ENCODE data around the gene TMIGD3. TPM values are rescaled to one million over a fixed set of nuclear protein-coding genes. Genes with fewer than 3 reads are reported as not detected.

Gene TMIGD3
- total RNA-seq, 2 experiments from 2014 or later, result not detected

GRCh38 chr1:111512132-111512889 lies 8.9 kb upstream of the TMIGD3 start:
- ChIA-PET POLR2A (interaction anchor here (1.3 kb wide), 1 partner anchor 243 kb away, joined by 4 read pairs; no protein-coding TSS in a partner anchor), CTCF (no interaction called here)
- Mint-ChIP-seq H3K27me3 (no peaks in the 10 kb centered on the region), H3K9me3 (no peaks in the 10 kb centered on the region), H3K36me3 (ENCODE audit: low read depth) (no peaks in the 10 kb centered on the region), H3K27ac (no peak overlapping the region), H3K4me3 (no peak overlapping the region), H3K4me1 (ENCODE audit: low read depth) (peaks cover 40% of the 10 kb centered on the region)
- no peaks in the 10 kb centered on the region for H3K9me3 ChIP-seq (ENCODE audit: control insufficient read depth in 1 of 2, insufficient read depth in 1 of 2, low read length in 2 of 2)
- H3K4me1 ChIP-seq (ENCODE audit: insufficient read depth, low read length), result peaks cover 96% of the 10 kb centered on the region
- TF ChIP-seq CTCF (IDR thresholded peaks at IDR 0.05), result no peak
- H3K27ac ChIP-seq (ENCODE audit: low read depth in 1 of 2, low read length in 2 of 2), result peak overlapping the region; percentile 16 to 48
- no peaks in the 10 kb centered on the region for H3K36me3 ChIP-seq (ENCODE audit: insufficient read depth, low read length)
- intact Hi-C loops (cut with DNase I, micrococcal nuclease), result no loop called here
- no peak overlapping the region for H3K4me3 ChIP-seq (ENCODE audit: low read length)
- DNase-seq, result no peak
- no peaks in the 10 kb centered on the region for H3K27me3 ChIP-seq (ENCODE audit: control insufficient read depth in 1 of 2, insufficient read depth in 2 of 2, low read length in 2 of 2)
- ATAC-seq (ENCODE audit: poor library complexity), result no peak

GRCh38 chr1:111511370-111511769 lies 7.9 kb upstream of the TMIGD3 start:
- POLR2A ChIA-PET, result interaction anchor here (1.3 kb wide), 1 partner anchor 244 kb away, joined by 4 read pairs; no protein-coding TSS in a partner anchor
- ATAC-seq (ENCODE audit: poor library complexity), result no peak
- peaks cover 37% of the 10 kb centered on the region for H3K4me1 Mint-ChIP-seq (ENCODE audit: low read depth)

GRCh38 chr1:111509997-111510375 lies 6.6 kb upstream of the TMIGD3 start:
- peaks cover 42% of the 10 kb centered on the region for H3K4me1 Mint-ChIP-seq (ENCODE audit: low read depth)
- ATAC-seq (ENCODE audit: poor library complexity), result no peak
- Histone ChIP-seq H3K27me3 (ENCODE audit: control insufficient read depth in 1 of 2, insufficient read depth in 2 of 2, low read length in 2 of 2) (no peaks in the 10 kb centered on the region), H3K36me3 (ENCODE audit: insufficient read depth, low read length) (no peaks in the 10 kb centered on the region), H3K4me3 (ENCODE audit: low read length) (no peak overlapping the region), H3K4me1 (ENCODE audit: insufficient read depth, low read length) (peaks cover 96% of the 10 kb centered on the region), H3K9me3 (ENCODE audit: control insufficient read depth in 1 of 2, insufficient read depth in 1 of 2, low read length in 2 of 2) (no peaks in the 10 kb centered on the region), H3K27ac (ENCODE audit: low read depth in 1 of 2, low read length in 2 of 2) (no peak overlapping the region)
- no peak for DNase-seq
- ChIA-PET CTCF (no interaction called here), POLR2A (no interaction called here)
- H3K27me3 Mint-ChIP-seq, result no peaks in the 10 kb centered on the region
- no peak overlapping the region for H3K27ac Mint-ChIP-seq
- TF ChIP-seq CTCF (IDR thresholded peaks at IDR 0.05), result no peak
- no peaks in the 10 kb centered on the region for H3K9me3 Mint-ChIP-seq
- H3K36me3 Mint-ChIP-seq (ENCODE audit: low read depth), result no peaks in the 10 kb centered on the region
- intact Hi-C loops (cut with DNase I, micrococcal nuclease), result loop anchor here (2.0 to 5.0 kb wide), 7 partner anchors 38 to 259 kb away; partner anchors contain the start of gene C1orf162 (in 2 of the 2)
- H3K4me3 Mint-ChIP-seq, result no peak overlapping the region

More at GRCh38 chr1:111511370-111511769, 7.9 kb upstream of the TMIGD3 start:
- no peaks in the 10 kb centered on the region for H3K36me3 Mint-ChIP-seq (ENCODE audit: low read depth)
- H3K9me3 ChIP-seq (ENCODE audit: control insufficient read depth in 1 of 2, insufficient read depth in 1 of 2, low read length in 2 of 2), result no peaks in the 10 kb centered on the region
- CTCF ChIA-PET, result no interaction called here
- no peak for TF ChIP-seq CTCF (IDR thresholded peaks at IDR 0.05)
- H3K9me3 Mint-ChIP-seq, result no peaks in the 10 kb centered on the region
- H3K4me3 ChIP-seq (ENCODE audit: low read length), result no peak overlapping the region
- no peak overlapping the region for H3K27ac Mint-ChIP-seq
- intact Hi-C loops (cut with DNase I, micrococcal nuclease), result no loop called here
- no peaks in the 10 kb centered on the region for H3K27me3 ChIP-seq (ENCODE audit: control insufficient read depth in 1 of 2, insufficient read depth in 2 of 2, low read length in 2 of 2)
- peak in 4 of 14 experiments; percentile 31 to 61 (median 48) for DNase-seq
- H3K27me3 Mint-ChIP-seq, result no peaks in the 10 kb centered on the region
- peak overlapping the region in 1 of 2 donors; percentile 48 for H3K27ac ChIP-seq (ENCODE audit: low read depth in 1 of 2, low read length in 2 of 2)
- H3K4me1 ChIP-seq (ENCODE audit: insufficient read depth, low read length), result peaks cover 96% of the 10 kb centered on the region
- H3K4me3 Mint-ChIP-seq, result no peak overlapping the region
- no peaks in the 10 kb centered on the region for H3K36me3 ChIP-seq (ENCODE audit: insufficient read depth, low read length)

Data from CD4-positive, alpha-beta T cell (primary cell).